Esophagus squamous epithelium (tissue), 4 donors: ENCODE measurements around the gene IGF1R.

Experiments used
- CTCF ChIP-seq, 6 experiments: fragments of 450-650 bp in 4 of 6; fragments of 200-600 bp in 2 of 6; sonication (generic) in 2 of 6; IDR thresholded peaks; one replicate each; pipeline ENCODE4 v1.5.1; 2016 to 2019; ENCODE audit warnings: antibody characterized with exemption in 6 of 6, mild to moderate bottlenecking in 4 of 6, moderate library complexity in 4 of 6
- POLR2A ChIP-seq, 4 donors: fragments of 450-650 bp; IDR thresholded peaks; one replicate each; pipeline ENCODE4 v1.6.1; 2017; ENCODE audit warnings: antibody characterized with exemption in 4 of 4, mild to moderate bottlenecking in 4 of 4, moderate library complexity in 3 of 4

GRCh38 chr15:98737159-98737558 is 88.8 kb downstream of the IGF1R start:
- no peak for TF ChIP-seq CTCF (IDR thresholded peaks at IDR 0.05)
- TF ChIP-seq POLR2A (IDR thresholded peaks at IDR 0.05): no peak
